Dermis blood vessel endothelial cell (primary cell): ENCODE measurements around the gene ABCA1. TPM values are rescaled to one million over a fixed set of nuclear protein-coding genes. Genes with fewer than 3 reads are reported as not detected.
"Not testable (repeated sequence)": the region's sequence is repeated elsewhere in the genome, so short reads cannot be mapped to it uniquely, and the experiment has no call there.

ENCODE experiments used
- DNase-seq: peaks from one replicate; pipeline ENCODE4 v3.0.0; 2010
- total RNA-seq: library from RNA; depleted of rRNA; stranded (reverse); fragments of >200 nt; gene quantifications from 2 replicates; pipeline ENCODE4 v1.2.3, GENCODE V29; 2014

Gene ABCA1
- total RNA-seq, 1 donor from 2014 or later: 35.7 TPM

DNA sequence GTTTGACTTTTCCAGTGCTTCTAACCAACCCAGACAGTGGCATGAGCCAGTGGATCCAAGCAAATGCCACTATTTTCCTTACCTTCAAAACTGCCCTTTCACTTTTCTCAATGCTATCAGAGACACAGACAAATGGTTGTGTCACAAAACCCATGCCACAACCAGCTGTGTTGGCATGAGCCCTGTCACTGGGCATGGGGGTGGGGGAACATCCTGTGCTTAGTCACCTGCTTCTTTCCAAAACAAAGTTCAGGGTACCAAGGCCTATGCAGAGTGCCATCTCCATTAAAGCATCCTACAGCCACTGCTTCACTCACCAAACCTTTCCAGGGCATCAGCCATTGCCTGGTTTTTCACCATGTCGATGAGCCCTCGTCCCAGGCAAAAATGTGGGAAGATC, 133.9 kb downstream of the ABCA1 start:
- DNase-seq: no peak

DNA sequence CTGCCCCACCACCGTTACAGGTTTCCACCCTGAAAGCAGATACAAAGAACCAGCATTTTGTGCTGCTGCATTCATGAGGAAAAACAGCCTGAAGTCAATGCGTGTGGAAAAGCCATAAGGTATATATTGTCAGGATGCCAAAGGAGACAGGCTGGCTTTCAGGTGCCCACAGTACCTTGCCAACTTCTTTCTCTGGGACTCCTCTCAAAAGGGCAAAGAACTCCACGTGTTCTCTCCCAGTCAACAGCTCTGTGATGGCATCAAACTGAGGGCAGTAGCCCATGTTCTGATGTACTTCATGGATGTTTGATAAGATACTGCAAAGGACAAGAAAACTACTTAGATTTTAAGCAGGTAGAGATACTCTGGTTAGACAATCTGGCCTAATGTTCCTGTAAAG, 139.7 kb downstream of the ABCA1 start:
- no peak for DNase-seq

DNA sequence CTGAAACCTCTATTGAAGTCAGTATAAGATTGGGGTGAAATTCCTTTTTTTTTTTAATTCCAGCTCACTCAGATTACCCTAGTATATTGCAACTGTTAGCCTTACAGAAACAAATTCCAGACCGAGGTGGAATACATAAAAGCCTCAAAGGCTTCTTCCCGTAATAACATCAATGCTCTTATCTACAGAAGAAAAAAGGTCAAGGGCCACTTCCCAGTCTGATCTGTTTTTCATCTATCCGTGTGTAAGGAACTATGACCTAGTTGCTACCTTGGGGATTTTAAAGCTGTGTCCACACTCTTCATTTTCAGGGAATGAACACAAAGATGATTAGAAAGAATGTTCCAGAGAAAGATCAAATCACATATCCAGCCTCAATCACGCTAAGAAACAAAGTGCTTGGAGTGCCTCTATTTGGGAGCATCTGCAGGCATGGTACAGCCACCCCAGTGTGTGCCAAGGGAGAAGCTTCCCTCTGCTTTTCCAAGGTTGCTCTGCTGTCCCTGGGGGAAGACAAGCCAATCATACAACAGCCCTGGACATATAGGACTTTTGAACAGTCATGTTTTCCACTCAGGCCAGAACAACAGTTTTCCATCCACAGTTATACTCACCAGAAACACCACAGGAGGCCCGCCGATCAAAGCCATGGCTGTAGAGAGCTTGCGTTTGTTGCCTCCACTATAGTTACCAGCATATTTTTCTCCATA, 140.5 kb downstream of the ABCA1 start:
- no peak for DNase-seq

DNA sequence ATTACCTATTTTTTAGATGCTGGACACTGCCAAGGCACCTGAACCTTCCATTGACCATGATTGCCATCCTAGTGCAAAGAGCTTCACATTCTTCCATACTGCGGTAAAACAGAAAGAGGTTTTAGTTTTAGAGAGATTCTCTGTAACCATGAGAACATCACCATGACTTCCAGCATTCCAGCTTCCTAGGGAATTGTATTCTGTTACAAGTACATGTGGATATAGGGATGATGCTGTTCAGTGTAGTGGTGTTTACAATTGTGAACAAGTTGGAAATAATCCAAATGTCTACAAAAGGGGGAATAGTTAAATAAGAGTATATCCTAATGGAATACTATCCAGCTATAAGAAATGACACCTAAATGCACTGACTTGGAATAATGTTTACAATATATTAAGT, 141.7 kb downstream of the ABCA1 start:
- no peak for DNase-seq

DNA sequence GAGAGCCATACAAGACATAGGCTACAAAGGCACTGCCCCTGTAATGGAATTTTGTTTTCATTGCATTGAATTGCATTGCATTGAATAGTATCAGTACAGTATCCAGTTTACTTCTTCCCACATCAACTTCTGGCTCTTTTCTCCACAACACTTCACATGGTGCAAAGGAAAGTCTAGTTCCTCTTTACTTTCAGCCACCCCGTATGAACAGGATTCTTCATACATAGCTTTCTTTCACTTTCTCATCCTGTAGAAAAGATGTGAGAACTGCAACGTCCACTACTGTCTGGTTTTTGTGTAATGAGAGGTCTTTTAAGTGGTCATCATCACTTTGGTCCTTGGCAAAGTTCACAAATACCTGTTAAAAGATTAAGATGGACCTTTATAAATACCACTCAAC, 143.9 kb downstream of the ABCA1 start:
- DNase-seq: no peak

DNA sequence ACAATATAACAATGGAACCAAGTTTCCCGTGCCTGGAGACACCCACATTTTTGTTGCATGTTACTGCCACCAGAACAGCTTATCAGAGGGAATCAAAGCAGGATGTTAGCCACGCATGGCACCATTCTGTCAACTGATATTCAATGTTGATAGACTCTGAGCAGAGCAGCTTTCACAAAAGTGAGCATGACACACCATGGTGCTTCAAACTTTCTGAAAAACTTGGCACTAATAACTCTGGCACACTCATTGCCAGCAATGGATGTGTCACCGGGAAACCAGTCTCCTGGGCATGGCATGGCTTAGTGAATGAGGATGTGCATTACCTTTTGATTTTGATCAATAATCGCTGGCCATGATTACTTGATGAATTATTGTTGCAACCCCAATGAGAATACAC, 144.4 kb downstream of the ABCA1 start:
- no peak for DNase-seq

DNA sequence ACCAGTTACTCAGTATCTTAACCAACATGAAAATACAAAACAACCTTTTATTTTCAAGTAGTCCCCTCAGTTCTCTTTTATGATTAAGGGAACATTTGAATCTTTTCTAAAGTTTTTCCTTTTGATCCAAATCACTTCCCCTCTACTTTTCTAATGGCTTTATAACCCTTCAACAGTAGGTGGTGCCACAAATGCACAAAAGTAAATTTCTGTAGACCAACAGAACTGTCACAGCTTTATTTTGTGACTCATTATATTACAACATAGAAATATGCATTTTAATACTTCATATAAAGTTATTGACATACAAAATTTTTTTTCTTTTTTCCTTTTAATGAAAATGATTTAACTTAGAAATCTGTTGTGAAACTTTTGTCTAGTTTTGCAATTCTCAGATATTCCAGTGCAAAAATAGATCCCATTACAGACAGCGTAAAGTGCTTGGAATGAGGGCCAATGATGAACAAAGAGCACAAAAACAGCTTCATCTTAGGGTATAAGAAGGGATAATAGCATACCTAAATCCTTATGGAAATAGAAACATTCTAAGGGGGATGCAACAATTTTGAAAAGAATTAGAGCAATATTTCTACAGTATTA, 147.1 kb downstream of the ABCA1 start:
- DNase-seq: peak; percentile 49

DNA sequence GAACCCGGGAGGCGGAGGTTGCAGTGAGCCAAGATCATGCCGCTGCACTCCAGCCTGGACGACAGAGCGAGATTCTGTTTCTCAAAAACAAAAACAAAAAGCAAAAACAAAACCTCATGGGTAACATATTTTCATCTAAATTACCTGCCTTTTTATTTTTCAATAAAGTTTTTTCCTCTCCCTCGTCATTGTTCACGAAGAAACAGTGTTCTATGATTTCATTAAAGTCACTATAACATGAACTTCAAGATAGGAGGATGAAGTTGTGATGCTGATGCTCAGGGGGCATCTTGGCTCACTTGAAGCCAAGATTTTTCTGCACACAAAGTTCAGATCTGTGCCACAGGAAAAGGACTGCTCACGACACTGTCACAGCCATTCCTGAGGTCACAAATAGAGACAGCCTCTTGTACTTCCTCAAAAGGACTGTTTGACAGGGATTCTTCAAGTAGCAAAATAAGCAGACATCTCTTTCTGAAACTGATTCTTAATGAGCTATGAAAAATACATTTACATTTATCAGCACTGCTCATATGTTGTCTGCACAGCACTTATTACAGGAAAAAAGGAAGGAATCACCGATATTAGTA, 147.9 kb downstream of the ABCA1 start:
- no peak for DNase-seq

DNA sequence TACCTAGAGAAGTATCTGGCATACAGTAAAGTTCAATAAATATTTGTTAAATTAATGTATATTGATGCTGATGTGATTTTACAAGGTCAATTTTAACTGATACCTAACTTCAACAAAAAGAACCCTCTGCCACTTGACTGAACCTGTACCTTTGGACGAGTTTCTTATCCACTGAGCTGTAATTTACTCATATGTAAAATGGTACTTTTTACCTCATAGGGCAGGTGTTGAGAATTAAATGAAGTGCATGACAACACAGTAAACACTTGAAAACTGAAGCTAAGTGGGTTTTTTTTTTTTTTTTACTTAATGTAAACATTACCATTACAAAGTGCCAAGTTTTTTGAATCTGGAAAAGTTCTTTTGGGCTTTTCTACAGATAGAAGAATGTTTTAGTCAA, 148.6 kb downstream of the ABCA1 start:
- DNase-seq: no peak

DNA sequence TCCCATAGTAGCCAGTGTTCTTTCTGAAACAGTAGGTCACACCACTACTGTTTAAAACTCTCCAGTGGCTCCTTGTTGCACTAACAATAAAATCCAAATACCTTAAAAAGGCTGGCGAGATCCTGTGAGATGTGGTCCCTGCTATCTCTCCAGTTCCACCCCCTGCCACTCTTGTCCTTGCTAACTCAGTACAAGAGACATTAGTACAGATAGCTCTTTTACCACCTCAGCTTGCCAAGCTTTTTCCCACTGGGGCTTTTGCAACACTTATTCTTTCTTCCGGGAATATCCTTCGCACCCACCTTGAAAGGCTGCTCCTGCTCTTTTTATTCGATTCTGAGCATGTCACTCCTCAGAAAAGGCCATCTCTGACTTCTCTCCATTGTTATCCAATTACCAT, 149.2 kb downstream of the ABCA1 start:
- DNase-seq: no peak

DNA sequence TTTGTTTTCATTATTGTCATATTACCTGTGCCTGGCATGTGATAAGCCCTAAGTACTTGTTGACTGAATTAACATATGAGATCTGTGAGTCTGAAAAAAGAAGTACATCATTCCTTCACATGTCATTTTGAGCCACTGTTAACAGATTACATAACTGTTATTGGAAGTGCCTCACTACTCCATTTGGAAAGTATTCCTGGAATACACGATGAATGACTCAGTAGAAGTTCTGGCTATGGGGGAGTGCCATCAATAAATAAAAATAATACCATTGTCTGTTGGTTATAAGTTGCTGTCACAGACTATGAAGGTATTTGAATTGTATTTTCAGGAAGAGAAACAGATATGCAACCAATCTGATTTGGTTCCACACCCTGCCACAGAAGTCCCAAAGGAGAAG, 151.2 kb downstream of the ABCA1 start:
- no peak for DNase-seq

DNA sequence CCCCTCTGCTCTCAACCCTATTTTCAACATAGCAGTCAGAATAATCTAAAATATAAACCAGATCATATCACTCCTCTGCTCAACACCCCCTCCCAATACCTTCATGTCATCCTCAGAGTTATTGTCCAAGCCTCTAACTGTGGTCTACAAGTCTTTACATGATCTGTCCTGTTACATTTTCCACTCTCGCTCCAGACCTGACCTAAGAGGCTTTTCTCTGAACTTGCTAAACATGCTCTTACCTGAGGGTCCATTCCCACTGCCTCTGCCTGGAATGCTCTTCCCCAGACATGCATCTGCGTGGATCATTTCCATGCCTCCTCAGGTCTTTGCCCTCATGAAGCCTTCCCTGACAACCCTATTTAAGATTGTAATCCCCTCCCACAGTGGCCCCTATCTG, 152.0 kb downstream of the ABCA1 start:
- no peak for DNase-seq

DNA sequence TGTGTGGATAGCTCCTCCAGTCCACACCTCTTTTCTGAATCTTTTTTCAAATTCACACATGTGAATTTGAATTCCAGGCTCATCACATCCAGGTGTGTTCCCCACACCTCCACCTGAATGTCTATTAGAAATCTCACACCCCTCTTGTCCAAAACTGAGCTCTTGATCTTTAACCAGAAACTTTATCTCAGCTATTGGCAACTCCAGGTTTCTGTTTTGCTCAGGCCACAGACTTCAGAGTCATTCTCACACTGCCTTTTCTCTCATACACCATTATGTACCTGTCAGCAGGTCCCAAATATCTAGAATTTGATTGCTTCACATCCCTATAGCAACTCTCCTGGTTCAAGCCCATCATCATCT, 152.4 kb downstream of the ABCA1 start:
- DNase-seq: no peak

DNA sequence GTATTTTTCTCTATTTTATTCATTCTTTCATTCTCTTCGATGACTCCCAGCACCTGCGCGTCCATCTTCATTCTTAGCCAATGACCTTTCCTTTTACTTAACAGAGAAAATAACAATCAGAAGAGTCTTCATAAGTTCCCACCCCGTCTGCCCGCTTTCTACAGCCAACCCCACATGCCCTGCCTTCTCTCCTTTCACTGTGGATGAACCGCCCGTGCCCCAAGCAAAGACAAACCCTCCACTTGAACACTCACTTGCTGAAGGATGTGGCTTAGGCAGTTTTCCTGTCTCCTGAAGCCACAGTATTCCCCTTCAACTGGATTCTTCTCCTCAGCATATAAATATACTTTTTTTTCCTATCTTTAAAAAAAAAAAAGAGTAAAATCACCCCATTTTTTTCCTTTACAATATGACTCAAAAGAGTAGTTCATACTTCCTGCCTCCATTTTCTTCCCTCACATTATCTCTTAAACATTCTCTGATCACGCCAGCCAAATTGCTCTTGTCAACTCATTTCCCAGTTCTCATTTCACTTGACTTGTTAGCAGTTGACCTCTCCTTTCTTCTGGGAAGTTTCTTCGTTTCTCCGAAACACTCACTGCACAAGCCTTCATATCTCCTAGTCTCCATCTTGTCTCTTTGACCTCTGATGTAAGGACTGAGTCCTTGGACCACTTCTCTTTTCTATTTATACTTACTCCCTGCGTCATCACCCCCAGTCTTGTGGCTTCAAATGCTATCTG, 153.0 kb downstream of the ABCA1 start:
- DNase-seq: no peak

DNA sequence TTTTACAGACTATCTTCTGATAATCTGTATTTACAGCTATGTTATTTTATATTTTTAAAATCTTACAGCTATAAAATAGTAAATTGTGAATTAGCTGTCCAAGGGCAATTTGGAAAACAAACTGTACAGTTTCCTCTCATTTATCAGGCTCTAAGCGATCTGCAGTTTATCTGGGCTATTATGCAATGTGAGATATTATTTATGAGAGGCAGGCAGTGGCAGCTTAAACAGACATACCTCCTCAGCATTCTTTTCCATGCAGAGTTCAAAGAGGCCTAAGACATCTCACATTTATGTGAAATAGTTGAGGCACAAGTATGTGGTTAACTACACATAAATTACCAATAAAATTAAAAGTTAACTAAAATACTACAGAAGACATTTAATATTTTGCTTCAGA, 153.8 kb downstream of the ABCA1 start:
- no peak for DNase-seq

DNA sequence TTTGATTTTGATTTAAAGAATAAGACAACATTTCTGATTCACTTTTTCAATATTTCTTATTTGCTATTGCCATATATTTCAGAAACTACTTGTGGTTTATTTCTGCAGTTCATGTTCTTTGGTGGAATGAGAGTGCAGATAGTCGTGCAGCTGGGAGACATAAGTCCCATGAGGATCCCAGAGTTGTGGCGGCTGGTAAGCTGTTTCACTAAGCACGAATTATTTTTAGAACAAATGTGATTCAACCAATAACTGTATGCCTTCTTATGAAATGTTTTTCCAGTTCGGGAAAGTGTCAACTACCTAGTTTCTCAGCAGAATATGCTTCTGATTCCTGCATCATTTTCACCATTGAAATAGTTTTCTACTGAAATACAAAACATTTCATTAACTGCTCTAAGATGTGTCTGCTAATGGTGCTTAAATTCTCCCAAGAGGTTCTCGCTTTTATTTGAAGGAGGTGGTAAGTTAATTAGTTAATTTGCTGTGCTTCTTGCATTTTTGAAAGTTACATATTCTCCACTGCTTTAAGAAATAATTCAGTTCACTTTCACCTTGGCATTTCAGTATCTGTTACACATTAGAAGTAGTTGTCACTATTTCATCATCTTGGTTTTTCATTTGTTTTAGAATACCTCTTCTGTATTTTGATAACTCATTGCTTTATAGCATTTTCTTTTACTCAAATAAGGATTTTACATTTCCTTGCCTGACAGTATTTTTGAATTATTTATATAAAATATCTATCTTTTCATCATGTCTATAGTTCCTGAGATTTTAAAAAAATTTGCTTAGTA, 155.0 kb downstream of the ABCA1 start:
- no peak for DNase-seq

DNA sequence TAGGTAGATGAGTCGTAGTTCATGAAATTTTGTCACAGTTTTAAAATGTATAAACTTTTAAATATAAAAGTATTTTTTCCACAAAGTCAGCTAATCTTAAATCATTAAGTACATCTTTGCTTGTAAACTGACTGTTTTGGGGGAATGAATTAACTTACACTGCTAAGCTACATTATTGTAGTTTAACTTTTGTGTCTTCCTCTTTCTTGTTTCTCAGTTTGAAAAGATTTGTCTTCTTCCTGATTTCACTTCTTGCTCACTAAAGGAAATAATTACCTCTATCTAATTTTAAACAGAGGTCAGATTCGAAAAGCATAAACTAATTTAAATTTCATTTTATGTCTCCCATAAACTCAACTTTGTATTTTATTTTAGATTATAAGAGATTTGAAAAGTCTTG, 158.3 kb downstream of the ABCA1 start:
- DNase-seq: no peak

DNA sequence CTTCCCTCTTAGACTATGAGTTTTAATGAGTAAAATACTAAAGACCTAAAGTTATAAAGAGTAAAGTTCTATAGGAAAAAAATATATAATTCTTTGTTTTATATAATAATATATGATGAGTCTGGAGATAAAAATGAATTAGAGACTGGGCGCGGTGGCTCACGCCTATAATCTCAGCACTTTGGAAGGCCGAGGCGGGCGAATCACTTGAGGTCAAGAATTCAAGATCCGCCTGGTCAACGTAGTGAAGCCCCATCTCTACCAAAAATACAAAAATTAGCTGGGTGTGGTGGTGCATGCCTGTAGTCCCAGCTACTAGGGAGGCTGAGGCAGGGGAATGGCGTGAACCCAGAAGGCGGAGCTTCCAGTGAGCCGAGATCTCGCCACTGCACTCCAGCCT, 158.9 kb downstream of the ABCA1 start:
- not testable (repeated sequence) for DNase-seq

DNA sequence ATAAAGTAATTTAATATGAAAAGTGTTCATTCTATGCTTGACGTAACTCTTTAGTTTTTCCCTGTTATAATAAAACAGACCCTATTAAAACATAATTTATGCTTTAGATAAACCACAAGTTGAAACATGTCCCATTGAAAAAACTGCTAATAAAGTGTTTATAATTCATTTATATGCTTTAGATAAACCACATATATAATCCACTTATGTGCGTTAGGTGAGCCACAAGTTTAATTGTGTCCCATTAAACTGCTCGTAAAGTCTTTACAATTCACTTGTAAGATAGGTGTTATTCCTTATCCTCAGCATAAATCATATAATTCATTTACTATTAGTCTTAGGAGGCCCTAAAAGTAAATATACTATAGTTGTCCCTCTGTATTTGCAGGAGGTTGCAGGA, 160.4 kb downstream of the ABCA1 start:
- DNase-seq: no peak

DNA sequence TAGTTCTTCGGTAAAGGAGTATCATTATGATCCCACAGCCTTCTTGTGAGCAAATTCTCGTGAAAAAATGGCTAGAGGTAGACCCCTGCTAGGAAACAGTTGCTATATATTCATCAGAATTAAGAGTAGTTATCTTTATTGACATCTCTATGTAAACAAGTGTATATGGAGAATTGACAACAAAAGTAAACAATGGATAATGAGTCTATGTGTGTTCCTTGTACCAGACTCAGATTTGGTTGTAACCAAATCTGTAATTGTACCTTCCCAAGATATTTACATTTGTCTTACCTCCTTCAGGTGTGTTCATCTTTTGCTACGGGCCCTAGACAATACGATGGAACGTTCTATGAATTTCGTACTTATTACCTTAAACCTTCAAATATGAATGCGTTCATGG, 161.9 kb downstream of the ABCA1 start:
- no peak for DNase-seq

DNA sequence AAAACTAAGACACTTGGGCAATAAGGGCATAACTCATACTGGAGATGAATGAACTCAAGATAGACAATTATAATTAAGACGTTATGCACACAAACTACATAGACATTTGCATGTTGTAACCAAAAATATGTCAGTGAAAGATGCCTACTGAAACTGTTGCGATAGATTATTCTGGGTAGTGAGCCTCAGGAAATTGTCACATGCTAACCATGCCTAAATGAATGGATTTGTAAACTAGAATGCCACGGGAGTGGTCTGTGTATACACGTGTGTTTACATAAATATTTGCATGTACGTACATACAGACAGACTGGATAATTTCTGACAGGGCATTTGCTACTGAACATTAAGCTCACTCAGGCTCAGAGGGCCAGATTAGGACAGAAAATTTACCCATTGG, 162.8 kb downstream of the ABCA1 start:
- no peak for DNase-seq

DNA sequence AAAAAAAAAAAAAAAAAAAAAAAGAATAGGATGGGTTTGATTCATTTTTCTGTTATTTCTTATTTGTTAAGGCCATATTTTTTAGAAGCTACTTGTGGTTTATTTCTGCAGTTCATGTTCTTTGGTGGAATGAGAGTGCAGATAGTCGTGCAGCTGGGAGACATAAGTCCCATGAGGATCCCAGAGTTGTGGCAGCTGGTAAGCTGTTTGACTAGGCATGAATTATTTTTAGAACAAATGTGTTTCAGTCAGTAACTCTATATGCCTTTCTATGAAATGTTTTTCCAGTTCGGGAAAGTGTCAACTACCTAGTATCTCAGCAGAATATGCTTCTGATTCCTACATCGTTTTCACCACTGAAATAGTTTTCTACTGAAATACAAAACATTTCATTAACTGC, 169.0 kb downstream of the ABCA1 start:
- DNase-seq: no peak

DNA sequence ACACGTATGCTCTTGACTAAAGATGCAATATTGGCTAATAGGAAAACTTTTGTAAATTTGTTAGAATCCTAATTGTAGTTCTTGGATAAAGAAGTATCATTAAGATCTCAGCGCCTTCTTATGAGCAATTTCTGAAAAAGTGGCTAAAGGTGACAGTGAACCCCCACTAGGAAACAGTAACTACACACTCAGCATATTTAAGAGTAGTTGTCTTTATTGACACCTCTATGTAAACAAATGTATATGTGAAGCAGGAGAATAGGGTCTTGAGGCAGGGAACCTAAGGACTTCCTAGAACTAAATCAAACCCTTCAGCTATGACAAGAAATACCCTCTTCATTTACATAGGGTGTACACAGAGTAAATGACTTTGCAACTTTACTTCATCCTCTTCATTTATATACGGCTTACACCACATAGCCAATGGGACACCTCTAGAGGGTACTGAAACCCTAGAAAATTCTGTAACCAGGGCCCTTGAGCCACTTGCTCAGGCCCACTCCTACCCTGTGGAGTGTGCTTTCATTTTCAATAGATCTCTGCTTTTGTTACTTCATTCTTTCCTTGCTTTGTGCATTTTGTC, 177.7 kb downstream of the ABCA1 start:
- no peak for DNase-seq
